Erythroblast (primary cell): Measurements from ENCODE around the gene NDEL1.

Experiments
- GATA1 ChIP-seq: IDR thresholded peaks from 2 replicates; pipeline ENCODE4 v1.6.1; 2011; ENCODE audit warnings: low read depth, mild to moderate bottlenecking, control low read depth, low read length, moderate library complexity
- POLR2A ChIP-seq: IDR thresholded peaks from 2 replicates; pipeline ENCODE4 v1.6.1; 2011; ENCODE audit warnings: mild to moderate bottlenecking, low read length

GRCh38 chr17:8441690-8442089 is 6.0 kb downstream of the NDEL1 start:
- no peak for TF ChIP-seq POLR2A
- TF ChIP-seq GATA1 = no peak
